ACHN (cell line): ENCODE data around the gene TNFAIP1.
A peak's percentile ranks its signal among the peaks of the same experiment; 100 is the strongest.
"Not testable (repeated sequence)": the region's sequence is repeated elsewhere in the genome, so short reads cannot be mapped to it uniquely, and the experiment has no call there.

ENCODE experiments used
- DNase-seq: peaks from one replicate; pipeline ENCODE4 v3.0.0-alpha.2; 2015
- in situ Hi-C: cut with HindIII; loops from 2 replicates; pipeline ENCODE4 v1.10.0; 2017; ENCODE audit warnings: low sequenced_read_pairs, low pct_ligation_motif_present, low pct_unique_long_range_greater_than_20kb

The TNFAIP1 gene

DNA sequence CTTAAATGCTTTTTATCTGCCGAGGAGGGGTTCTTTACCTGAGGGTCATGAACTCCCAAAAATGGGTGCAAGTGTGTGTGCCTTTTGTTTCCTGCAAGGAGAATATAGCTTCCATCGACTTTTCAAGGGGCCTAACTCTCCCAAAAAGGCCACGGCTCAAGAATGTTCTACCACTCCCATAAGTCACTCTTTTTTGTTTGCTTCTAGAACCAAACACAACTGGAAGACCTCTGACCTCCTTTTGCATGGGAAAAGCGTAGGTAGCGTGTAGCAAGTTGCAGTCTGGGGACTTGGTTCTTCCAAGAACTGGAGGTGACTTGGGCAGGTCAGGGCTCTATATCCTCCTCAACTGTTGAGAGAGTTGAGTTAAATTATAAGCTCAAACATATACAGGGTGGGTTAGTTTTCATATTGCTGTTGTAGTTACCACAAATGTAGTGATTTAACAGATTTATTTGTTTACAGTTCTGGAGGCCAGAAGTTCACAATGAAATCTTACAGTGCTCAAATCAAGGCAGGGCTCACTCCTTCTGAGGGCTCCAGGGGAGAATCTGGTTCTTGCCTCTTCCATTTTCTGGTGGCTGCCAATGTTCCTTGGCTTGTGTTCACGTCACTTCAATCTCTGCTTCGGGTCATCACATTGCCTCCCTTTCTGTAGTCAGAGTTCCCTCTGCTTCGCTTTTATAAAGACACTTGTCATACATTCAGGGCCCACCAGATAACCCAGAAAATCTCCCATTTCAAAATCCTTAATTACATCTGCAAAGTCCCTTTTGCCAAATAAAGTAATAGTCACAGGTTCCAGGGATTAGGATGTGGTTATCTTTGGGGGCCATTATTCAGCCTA is 15.1 kb upstream of the TNFAIP1 start:
- no peak for DNase-seq
- in situ Hi-C loops: no loop called here

DNA sequence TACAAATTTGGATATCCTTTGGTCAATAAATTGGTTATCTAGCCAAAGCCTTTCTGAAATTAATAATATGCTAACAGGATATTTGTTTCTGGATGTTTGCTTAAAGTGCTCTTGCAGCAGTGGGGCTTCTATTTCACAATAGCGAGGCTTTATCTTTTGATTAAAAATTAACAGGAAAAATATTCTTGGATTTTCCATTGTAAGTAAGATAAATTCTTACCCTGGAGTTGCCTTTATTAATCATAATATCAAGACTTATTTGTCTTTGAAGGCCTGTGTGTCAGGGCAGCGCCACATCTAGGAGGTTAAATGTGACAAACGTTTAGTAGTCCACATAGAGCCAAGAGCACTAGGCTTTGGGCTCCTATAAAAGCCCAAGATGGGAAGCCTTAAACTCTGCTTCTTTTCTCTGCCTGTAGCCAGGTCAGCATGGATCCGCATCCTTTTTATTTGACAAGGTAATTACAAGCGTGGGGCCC is 11.3 kb upstream of the TNFAIP1 start:
- in situ Hi-C loops: no loop called here
- no peak for DNase-seq

DNA sequence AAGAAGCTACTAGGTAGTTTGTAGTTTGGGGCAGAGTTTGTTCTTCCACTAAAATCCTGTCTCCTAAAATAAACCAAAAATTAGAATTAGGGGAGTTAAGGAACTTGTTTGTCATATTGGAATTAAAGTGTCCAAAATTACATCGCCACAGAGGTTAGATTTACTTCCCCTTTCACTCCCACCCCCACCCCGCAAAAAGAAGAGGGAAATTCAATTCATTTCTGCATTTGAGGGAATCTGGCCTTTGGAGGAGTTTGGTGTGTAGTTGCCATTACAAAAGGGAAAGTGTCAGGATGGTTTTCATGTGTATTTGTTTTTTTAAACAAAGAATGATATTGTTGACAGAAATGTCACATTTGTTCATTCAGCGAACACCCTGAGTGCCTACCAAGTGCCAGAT is 10.8 kb upstream of the TNFAIP1 start:
- no peak for DNase-seq
- in situ Hi-C loops: no loop called here

DNA sequence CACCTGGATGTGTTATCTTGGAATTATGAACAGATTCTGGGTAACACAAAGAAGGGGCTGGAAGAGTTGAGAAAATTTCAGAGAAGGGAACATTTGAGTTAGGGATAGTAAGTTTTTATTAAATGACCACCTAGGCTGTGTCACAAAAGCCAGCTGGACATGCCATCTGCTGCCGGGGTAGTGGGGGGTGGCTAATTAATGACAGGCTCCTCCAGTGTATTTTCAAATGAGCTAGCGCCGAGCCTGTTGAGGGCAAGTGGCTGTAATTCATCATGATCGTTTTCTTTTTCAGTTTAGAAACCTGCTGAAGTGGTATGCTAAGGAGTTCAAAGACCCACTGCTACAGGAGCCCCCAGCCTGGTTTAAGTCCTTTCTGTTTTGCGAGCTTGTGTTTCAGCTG is 10.3 kb upstream of the TNFAIP1 start:
- DNase-seq: no peak
- in situ Hi-C loops: no loop called here

DNA sequence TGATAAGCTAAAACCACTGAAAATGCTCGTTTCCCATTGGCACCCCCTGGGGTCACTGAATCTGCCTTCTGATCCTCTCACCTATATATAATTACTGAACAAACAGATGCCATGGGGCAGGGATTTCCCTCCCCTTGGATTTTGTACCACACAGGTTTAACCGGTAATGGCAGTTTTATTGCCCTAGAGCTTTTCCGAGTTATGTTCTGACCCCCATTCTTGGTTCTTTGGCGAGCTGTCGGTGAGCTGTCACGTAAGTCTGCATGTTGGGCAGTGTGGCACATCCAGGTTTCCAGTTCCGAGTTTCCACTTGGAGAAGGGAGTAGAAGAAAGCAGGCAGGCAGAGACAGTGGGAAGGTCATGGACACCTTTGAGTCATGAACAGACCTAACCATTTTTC is 9.4 kb upstream of the TNFAIP1 start:
- in situ Hi-C loops: no loop called here
- no peak for DNase-seq

DNA sequence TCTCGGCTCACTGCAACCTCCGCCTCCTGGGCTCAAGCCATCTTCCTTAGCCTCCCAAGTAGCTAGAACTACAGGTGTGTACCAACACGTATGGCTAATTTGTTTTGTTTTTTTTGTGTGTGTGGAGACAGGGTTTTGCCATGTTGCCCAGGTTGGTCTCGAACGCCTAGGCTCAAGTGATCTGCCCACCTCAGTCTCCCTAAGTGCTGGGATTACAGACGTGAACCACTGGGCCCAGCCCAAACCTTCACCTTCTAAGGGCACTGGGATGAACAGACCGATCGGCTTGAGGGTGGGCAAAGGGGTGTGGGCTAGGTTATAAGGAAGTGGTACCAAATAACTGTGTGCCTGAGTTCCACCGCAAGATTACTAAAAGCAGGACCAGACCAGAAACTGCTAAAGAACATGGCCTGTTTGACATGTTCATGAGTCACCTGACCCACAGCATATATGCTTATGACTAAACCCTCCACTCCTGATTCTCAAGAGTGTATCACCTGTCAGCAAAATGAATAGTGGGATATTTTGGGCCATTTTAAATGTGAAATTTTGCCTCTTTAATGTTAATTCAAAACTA is 8.4 kb upstream of the TNFAIP1 start:
- DNase-seq: no peak
- in situ Hi-C loops: no loop called here

DNA sequence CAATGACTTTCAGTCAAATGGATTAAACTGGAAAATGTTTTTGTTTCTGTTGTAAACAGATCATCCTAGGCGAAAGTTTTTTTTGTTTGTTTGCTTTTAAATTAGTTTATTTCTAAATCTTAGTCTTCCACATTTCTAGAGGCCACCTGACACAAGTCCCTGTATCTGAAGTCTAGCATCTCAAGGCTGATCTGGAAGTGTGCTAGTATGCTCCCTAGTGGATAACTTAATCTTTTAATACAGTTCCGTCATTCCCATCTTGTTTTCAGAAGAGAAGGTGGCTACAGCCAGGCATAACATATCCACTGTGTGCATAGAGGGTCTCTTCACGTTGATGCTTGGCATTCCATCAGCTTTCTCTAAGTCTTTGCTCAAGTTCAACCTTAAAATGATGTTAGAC is 7.9 kb upstream of the TNFAIP1 start:
- in situ Hi-C loops: no loop called here
- DNase-seq: peak; percentile 36

DNA sequence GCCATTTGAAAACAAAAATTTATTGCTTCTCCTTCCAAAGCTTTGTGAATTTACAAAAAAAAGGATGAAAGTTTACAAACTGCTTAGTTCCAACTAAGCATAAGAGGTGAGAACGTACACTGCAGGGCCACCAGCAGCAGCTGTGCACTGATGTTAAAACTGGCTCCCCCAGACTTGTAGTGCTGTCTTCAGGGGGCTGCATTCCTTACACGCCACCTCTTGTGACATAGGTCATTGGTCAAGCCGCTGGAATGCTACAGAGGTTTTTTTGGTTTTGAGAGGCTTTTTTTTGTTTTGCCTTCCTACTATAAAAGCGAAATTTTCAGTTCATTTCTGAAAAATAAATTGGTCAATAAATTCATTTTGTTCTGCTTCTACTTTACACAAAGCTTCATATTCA is 7.2 kb upstream of the TNFAIP1 start:
- no peak for DNase-seq
- in situ Hi-C loops: no loop called here

DNA sequence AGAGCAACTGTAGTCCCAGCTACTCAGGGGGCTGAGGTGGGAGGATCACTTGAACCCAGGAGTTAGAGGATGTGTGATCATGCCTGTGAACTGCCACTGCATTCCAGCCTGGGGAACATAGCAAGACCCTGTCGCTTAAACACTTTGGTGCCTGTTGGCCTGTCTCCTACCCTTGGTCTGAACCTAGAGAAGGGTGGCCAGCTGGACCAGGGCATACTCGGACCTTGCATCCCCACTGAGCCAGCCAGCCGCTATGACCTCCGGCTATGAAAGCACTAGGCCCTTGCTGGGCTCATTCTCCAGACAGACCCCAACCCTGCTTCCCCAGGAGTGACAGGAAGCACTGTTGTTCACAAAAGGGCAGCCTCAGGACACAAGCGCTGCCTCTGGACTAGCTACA is 4.9 kb upstream of the TNFAIP1 start:
- in situ Hi-C loops: no loop called here
- no peak for DNase-seq

DNA sequence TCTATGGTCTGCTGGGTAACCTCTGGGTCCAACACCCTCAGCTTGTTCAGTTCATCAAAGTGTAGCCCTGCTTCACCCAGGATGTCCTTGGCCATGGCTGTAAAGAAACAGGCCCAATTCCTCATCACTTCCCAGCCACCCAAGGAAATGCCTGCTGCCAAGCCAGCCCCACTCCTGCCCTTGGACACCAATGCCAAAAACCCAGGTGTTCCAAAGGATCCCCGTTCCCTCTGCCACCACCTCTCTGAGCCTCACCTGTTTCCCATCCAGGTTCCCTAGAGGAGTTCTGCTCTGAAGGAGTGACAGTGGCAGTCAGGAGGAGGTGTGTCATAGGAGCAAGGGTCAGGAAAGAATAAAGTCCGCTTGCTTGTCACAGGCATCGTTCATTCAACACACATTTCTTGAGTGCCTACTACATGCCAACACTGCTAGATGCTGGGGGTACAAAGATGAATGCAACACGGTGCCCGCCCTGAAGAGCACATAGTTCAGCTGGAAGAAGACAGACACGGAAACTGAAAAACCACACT is 3.6 kb upstream of the TNFAIP1 start:
- in situ Hi-C loops: no loop called here
- no peak for DNase-seq

DNA sequence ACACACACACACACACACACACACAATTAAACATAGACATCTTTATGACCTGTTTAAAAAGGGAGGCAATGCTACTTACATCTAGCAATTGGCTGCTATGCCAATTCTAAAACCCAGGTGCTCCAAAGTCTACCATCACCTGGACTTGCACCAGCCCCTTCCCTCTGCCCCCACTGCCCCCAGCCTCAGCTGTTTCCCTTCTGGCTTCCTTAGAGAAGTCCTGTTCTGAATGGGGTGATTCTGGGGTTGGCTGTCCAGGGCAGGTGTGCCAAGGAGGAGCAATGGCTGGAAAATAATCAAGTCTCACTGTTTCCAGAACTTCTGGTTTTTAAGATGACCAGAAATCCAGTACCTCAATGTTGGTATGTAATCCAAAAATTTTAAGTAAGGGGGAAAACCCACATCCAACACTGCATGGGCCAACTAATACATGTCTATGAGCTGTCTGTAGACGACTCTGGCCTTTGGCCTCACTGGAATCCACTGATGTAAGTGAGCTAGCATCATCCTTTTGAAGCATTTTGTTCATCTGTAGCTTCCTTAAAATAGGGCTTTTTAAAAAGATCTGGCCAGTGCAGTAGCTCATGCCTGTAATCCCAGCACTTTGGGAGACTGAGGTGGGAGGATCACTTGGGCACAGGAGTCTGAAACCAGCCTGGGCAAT is 2.3 kb upstream of the TNFAIP1 start:
- no peak for DNase-seq
- in situ Hi-C loops: no loop called here

DNA sequence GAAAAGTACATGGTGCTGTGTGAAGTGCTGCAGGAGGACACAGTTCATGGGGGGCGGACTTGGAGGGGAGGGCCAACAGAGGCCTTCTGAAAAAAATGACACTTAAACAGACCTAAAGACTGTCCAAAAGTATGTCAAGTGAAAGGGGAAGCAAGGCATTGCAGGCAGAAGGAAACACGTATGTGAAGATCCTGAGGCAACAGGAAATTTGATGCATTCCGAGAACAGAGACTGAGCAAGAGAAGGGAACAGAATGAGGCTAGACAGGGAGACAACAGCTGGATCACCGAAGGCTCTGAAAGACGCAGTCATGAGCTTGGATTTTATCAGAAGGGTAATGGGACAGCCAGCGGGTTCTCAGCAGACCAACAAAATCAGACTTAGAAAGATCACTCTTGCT is 1.4 kb upstream of the TNFAIP1 start:
- in situ Hi-C loops: no loop called here
- no peak for DNase-seq

DNA sequence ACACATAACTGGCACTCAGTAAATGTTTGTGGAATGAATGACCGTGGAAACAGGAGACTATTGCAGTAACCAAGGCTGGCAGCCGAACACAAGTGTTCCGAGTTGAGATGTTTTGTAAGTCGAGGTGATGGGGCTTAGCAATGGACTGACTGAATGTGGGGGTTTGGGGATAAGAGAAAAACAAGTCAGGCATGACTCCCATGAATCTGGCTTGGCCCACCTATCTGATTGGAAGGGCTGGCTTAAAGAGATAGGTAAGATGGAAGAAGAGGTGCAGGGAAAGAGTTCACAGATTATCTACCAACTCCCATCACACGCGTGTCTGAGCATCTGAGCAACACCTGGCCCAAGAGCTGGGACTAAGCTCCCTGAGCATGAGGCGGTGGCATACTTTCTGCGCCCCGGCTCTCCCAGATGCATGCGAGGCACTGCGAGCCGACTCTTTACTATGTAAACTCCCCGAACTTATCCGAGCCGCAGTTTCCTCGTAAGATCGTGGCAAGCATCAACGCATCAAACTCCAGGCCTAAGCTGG is 828 bp upstream of the TNFAIP1 start:
- in situ Hi-C loops: no loop called here
- peak; percentile 63 for DNase-seq

DNA sequence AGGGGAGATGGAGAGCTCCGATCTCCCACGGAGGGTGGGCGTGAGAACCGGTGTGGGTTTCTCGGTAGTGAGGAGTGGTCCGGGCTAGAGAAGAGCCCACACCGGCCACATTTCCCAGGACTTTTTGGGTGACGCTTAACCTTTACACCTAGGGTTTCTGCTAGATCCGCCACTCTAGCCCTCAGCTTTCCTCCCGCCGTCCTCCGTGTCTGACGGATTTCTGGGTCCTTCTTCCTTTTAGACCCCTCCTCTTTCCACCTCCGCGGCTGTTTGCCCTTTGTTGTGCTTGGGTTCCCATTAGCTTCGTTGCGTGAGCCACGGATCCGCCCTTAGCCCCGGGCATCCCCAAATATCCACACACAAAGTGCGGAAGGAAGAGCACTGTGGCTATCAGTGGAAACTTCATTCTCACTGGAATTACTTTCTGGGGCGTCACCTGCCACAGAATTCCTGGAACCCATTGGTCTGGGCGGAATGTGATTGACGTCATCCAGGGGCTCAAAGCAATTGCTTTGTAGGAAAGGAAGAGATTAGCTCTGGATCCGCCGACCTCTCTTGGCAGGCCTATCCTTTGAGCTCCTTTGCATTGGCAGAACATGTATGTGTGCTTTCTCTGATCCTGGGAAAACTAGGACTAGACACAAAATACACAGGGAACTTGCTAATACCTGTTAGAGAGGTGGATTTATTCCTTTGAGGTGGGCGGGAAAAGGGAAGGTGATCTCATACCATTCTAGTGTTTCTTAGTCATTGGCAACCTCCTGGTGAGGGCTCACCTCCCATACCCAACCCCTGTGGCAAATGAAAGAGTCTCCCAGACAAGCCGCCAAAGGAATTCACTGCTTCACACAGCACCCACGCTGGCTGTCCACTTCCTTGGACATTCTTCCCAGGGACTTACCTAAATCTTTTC is 654 bp downstream of the TNFAIP1 start:
- in situ Hi-C loops: no loop called here
- peak; percentile 98 for DNase-seq

DNA sequence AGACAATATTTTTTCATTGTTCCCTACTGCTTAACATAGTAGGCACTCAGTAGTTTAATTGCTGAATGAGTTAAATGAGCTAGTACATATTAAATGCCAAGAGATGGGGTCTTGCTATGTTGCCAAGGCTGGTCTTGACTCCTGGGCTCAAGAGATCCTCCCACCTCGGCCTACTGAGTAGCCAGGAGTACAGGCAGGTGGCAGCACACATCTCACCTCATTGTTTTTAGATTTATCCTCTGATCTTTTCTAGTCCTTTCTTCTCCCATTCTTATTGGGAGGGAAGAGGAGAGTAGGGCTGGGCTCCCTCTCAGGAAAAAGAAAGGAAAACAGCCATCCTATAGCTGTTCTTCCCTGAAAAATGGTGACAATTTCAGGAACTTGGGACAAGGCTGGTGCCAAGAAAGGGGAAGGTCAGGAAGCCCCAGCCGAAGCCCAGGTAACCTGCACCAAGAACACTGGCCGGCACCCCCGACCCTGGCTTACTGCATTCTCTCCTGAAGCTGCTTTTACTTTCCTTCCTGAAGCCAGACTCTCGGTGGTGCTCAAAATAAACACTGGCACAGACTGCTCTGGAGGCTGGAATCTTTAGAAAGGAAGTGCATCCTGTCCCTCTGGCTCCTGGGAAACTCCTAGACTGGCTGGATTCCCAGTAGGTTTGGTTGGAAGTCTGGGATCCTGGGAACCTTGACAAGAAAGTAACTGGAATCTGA is 2.7 kb downstream of the TNFAIP1 start:
- in situ Hi-C loops: no loop called here
- peak; percentile 26 for DNase-seq

DNA sequence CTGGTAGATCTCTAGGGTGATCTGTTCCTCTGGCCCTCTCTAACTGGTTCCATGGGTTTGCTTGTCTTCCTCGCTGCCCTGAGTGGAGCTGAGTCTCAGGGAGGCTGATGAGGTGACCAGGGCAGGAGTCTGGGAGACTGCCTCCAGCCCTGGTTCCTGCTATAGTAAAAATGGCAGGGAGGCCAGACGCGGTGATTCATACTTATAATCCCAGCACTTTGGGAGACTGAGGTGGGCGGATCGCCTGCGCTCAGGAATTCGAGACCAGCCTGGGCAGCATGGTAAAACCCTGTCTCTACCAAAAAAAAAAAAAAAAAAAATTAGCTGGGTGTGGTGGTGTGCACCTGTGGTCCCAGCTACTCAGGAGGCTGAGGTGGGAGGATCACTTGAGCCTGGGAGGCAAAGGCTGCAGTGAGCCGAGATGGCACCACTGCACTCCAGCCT is 3.2 kb downstream of the TNFAIP1 start:
- in situ Hi-C loops, DNase-seq: not testable (repeated sequence)

DNA sequence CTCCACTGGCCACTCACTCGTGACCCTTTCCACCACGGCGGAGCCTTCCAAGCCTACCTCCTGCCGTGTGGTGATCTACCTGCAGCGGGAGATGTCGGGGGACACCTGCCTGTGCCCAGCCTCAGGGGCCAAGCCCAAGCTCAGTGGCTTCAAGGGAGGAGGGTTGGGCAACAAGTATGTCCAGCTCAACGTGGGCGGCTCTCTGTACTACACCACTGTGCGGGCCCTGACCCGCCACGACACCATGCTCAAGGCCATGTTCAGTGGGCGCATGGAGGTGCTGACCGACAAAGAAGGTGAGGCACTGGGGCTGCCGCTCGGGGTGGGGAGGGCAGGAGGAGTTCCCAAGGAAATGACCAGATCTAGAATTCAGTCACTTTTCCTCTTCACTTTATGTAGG is 3.9 kb downstream of the TNFAIP1 start:
- no peak for DNase-seq
- in situ Hi-C loops: no loop called here

DNA sequence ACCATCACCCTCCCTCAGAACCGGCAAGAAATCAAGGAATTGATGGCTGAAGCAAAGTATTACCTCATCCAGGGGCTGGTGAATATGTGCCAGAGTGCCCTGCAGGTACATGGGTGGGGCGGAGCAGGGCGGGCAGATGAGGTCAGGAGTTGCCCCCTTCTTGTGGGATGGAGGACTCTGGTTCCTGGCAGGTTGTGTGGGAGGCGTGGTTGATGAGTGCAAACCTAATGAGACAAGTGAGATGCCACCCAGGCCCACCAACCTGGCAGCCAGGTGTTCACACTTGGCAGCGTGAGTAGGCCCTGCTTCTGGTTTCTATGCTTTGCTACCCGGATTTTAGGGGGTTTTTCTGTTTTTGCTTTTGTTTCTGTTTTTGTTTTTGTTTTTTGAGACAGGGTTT is 4.8 kb downstream of the TNFAIP1 start:
- in situ Hi-C loops: no loop called here
- no peak for DNase-seq
